Endothelial cell of umbilical vein (primary cell): ENCODE data around the gene CHMP6. TPM values are rescaled to one million over a fixed set of nuclear protein-coding genes. Genes with fewer than 3 reads are reported as not detected.

Experiments used
- BruUV-seq: library from RNA; stranded (reverse); fragments of 400-500 nt; replicated peaks from 2 replicates; lab custom pipeline; 2021; lab: Mats Ljungman, UMichigan
- CTCF ChIA-PET: fragments of 300-600, 350-600 bp; sonication (Branson Sonifier 250); formaldehyde crosslinking; loops from one replicate; lab custom pipeline; 2021; ENCODE audit warnings: antibody characterized with exemption, inconsistent platforms; lab: Charles Lee
- POLR2A ChIA-PET: fragments of 300-600, 350-600 bp; sonication (Branson Sonifier 250); formaldehyde crosslinking; loops from one replicate; lab custom pipeline; 2021; ENCODE audit warnings: antibody characterized with exemption, inconsistent platforms; lab: Charles Lee
- DNase-seq: peaks from one replicate; pipeline ENCODE4 v3.0.0-alpha.2; 2011; ENCODE audit warnings: low read depth, low spot score
- FAIRE-seq: peaks from 2 replicates; lab custom pipeline; 2011; peaks lifted over from hg19 to GRCh38; lab: Jason Lieb, UNC
- H2AFZ ChIP-seq: 2 replicates; pipeline ENCODE4 v1.6.0; 2012; ENCODE audit warnings: low read depth, low read length, control low read depth, inconsistent platforms
- H3K27ac ChIP-seq: 2 replicates; pipeline ENCODE4 v1.5.1; 2011; ENCODE audit warnings: low read depth, mild to moderate bottlenecking, control low read depth, low read length, moderate library complexity; ENCODE audit not compliant: insufficient read depth
- H3K27me3 ChIP-seq, 2 experiments: 2 replicates each; pipeline versions ENCODE4 v1.6.0 to v1.6.1; 2011; ENCODE audit warnings: low read length in 2 of 2, mixed read lengths in 1 of 2; ENCODE audit not compliant: control insufficient read depth in 2 of 2, insufficient read depth in 2 of 2
- H3K36me3 ChIP-seq, 2 experiments: 2 replicates in 1 of 2; 3 replicates in 1 of 2; pipeline ENCODE4 v1.5.1; 2011; ENCODE audit warnings: low read length in 2 of 2, mild to moderate bottlenecking in 1 of 2, moderate library complexity in 1 of 2; ENCODE audit not compliant: control insufficient read depth in 2 of 2, insufficient read depth in 2 of 2; ENCODE audit errors: extremely low read depth in 1 of 2
- H3K4me1 ChIP-seq: 3 replicates; pipeline ENCODE4 v1.5.1; 2011; ENCODE audit warnings: mild to moderate bottlenecking, low read length; ENCODE audit not compliant: control insufficient read depth, insufficient read depth; ENCODE audit errors: extremely low read depth
- H3K4me2 ChIP-seq: 2 replicates; pipeline ENCODE4 v1.6.1; 2011; ENCODE audit warnings: low read length, control low read depth, mixed read lengths; ENCODE audit not compliant: insufficient read depth
- H3K4me3 ChIP-seq, 3 experiments: fragments of 200-600 bp in 1 of 3; sonication (generic), shearing (Covaris generic) in 1 of 3; replicated peaks in 1 of 3; 2 replicates each; pipeline ENCODE4 v1.5.1; 2011 to 2016; ENCODE audit warnings: control low read depth in 3 of 3, low read length in 3 of 3, mild to moderate bottlenecking in 2 of 3, inconsistent platforms in 1 of 3, low read depth in 1 of 3, moderate library complexity in 1 of 3; ENCODE audit not compliant: insufficient read depth in 1 of 3
- H3K79me2 ChIP-seq: 2 replicates; pipeline ENCODE4 v1.6.0; 2012; ENCODE audit warnings: low read length, inconsistent platforms; ENCODE audit not compliant: control insufficient read depth, insufficient read depth
- H3K9ac ChIP-seq: replicated peaks from 2 replicates; pipeline ENCODE3; 2011; ENCODE audit warnings: low read length, control low read depth; ENCODE audit not compliant: insufficient read depth; ENCODE audit errors: extremely low read depth
- H3K9me1 ChIP-seq: replicated peaks from 3 replicates; pipeline ENCODE4 v1.6.0; 2011; ENCODE audit warnings: mild to moderate bottlenecking, low read length; ENCODE audit not compliant: control insufficient read depth, insufficient read depth; ENCODE audit errors: extremely low read depth
- H3K9me3 ChIP-seq: replicated peaks from 2 replicates; pipeline ENCODE4 v1.5.1; 2012; ENCODE audit warnings: low read length, inconsistent platforms; ENCODE audit not compliant: control insufficient read depth, insufficient read depth
- H4K20me1 ChIP-seq: replicated peaks from 2 replicates; pipeline ENCODE3; 2011; ENCODE audit warnings: mild to moderate bottlenecking, low read length; ENCODE audit not compliant: control insufficient read depth, insufficient read depth; ENCODE audit errors: extremely low read depth
- CTCF ChIP-seq, 2 donors: IDR thresholded peaks; 1 replicate in 1 of 2; 2 replicates in 1 of 2; pipeline ENCODE4 v1.5.1; 2011; ENCODE audit warnings: low read length in 2 of 2, mild to moderate bottlenecking in 2 of 2, moderate library complexity in 2 of 2, control low read depth in 1 of 2, inconsistent platforms in 1 of 2, low read depth in 1 of 2; ENCODE audit not compliant: insufficient read depth in 1 of 2; ENCODE audit errors: extremely low read depth in 1 of 2
- EZH2 ChIP-seq: IDR thresholded peaks from 2 replicates; pipeline ENCODE4 v1.6.1; 2012; ENCODE audit warnings: borderline replicate concordance, low read depth, mild to moderate bottlenecking, moderate library complexity, low read length, inconsistent platforms; ENCODE audit not compliant: severe bottlenecking
- FOS ChIP-seq: IDR thresholded peaks from 2 replicates; pipeline ENCODE4 v1.6.1; 2011; ENCODE audit warnings: mild to moderate bottlenecking, low read length, moderate library complexity, borderline replicate concordance; ENCODE audit not compliant: insufficient read depth
- GATA2 ChIP-seq: IDR thresholded peaks from 2 replicates; pipeline ENCODE4 v1.7.0; 2011; ENCODE audit warnings: low read depth, mild to moderate bottlenecking, moderate library complexity, mixed read lengths, low read length; ENCODE audit not compliant: insufficient read length, insufficient read depth
- JUN ChIP-seq: IDR thresholded peaks from 2 replicates; pipeline ENCODE4 v1.6.1; 2011; ENCODE audit warnings: borderline replicate concordance, low read depth; ENCODE audit not compliant: insufficient read length, insufficient read depth
- MAX ChIP-seq: IDR thresholded peaks from 2 replicates; pipeline ENCODE4 v1.6.1; 2011; ENCODE audit not compliant: insufficient read depth, insufficient read length
- MYC ChIP-seq: IDR thresholded peaks from one replicate; pipeline ENCODE4 v1.6.1; 2011; ENCODE audit warnings: mild to moderate bottlenecking, low read depth, low read length
- POLR2A ChIP-seq: IDR thresholded peaks from 2 replicates; pipeline ENCODE4 v1.6.1; 2012; ENCODE audit warnings: low read depth, mild to moderate bottlenecking, control low read depth, low read length
- POLR2AphosphoS5 ChIP-seq: IDR thresholded peaks from 2 replicates; pipeline ENCODE4 v1.6.1; 2012; ENCODE audit warnings: low read depth, mild to moderate bottlenecking, control low read depth, low read length, moderate library complexity; ENCODE audit not compliant: insufficient read depth
- dilution Hi-C: fragments of 300-500 bp; cut with MboI; formaldehyde crosslinking; loops from one replicate; pipeline ENCODE4 v1.15.0; 2019; ENCODE audit warnings: low sequenced_read_pairs; ENCODE audit not compliant: extremely low pct_ligation_motif_present
- intact Hi-C: fragments of 100-400 bp; cut with micrococcal nuclease; formaldehyde crosslinking; loops from one replicate; pipeline ENCODE4 v1.10.0; 2022
- polyA plus RNA-seq, 4 experiments: library from polyadenylated mRNA; depleted of rRNA in 3 of 4; stranded (reverse) in 3 of 4; unstranded in 1 of 4; fragments of >200 nt; gene quantifications; 2 replicates each; pipeline versions ENCODE4 v1.2.1 to v1.2.3, GENCODE V29; 2011 to 2012; ENCODE audit warnings: missing spikeins in 1 of 4
- total RNA-seq: library from RNA; stranded (reverse); gene quantifications from 2 replicates; pipeline ENCODE4 v1.2.3, GENCODE V29; 2021

CHMP6 gene
- total and polyA plus RNA-seq, 2 donors (not counting 3 experiments of a cell fraction or from before 2014, with no cell fraction given): 42.5 to 48.5 TPM

GRCh38 chr17:81048827-81049371, 57.3 kb downstream of the CHMP6 start:
- peaks cover 30% of the 10 kb centered on the region for H3K4me1 ChIP-seq
- CTCF ChIA-PET: interaction anchor here (1.2 to 1.9 kb wide), 3 partner anchors 23 to 26 kb away, joined by 3 to 6 read pairs (median 4); no protein-coding TSS in a partner anchor

More at GRCh38 chr17:81048827-81049371, 57.3 kb downstream of the CHMP6 start:
- TF ChIP-seq MAX (no peak), POLR2AphosphoS5 (no peak), POLR2A (no peak), MYC (no peak), JUN (no peak), CTCF (IDR thresholded peaks at IDR 0.05; ENCODE audit: extremely low read depth in 1 of 2, insufficient read depth in 1 of 2, low read depth in 1 of 2, low read length in 2 of 2) (no peak), FOS (no peak), EZH2 (no peak), GATA2 (no peak)
- BruUV-seq: no TSS peak
- H3K27me3 ChIP-seq: no peaks in the 10 kb centered on the region
- no peaks in the 10 kb centered on the region for H4K20me1 ChIP-seq
- POLR2A ChIA-PET: no interaction called here
- H3K9me1 ChIP-seq: no peaks in the 10 kb centered on the region
- no peaks in the 10 kb centered on the region for H3K36me3 ChIP-seq
- no peak for DNase-seq
- H3K4me2 ChIP-seq: no peak overlapping the region
- intact Hi-C loops (no loop called here), dilution Hi-C loops (no loop called here)
- no peaks in the 10 kb centered on the region for H3K79me2 ChIP-seq
- no peak overlapping the region for H2AFZ ChIP-seq
- H3K9me3 ChIP-seq: no peaks in the 10 kb centered on the region
- no peak overlapping the region for H3K9ac ChIP-seq
- no peak for FAIRE-seq
- no peak overlapping the region for H3K27ac ChIP-seq
- H3K4me3 ChIP-seq: no peak overlapping the region
